Upper lobe of right lung (tissue), 1 donor: Measurements from ENCODE around the gene HIP1. TPM values are rescaled to one million over a fixed set of nuclear protein-coding genes. Genes with fewer than 3 reads are reported as not detected.
"Not testable (repeated sequence)": the region's sequence is repeated elsewhere in the genome, so short reads cannot be mapped to it uniquely, and the experiment has no call there.

Experiments
- ATAC-seq: fragments of 200-7000 bp; cut with Tn5 transposase; one replicate; pipeline ENCODE4 v1.9.1; 2020; ENCODE audit warnings: mild to moderate bottlenecking, moderate library complexity
- DNase-seq: peaks from one replicate; pipeline ENCODE4 v3.0.0-alpha.2; 2020
- H3K27ac ChIP-seq: fragments of 200-600 bp; one replicate; pipeline ENCODE4 v1.8.0; 2022
- H3K27me3 ChIP-seq: fragments of 200-600 bp; one replicate; pipeline ENCODE4 v1.8.0; 2022; ENCODE audit warnings: mild to moderate bottlenecking
- H3K36me3 ChIP-seq: fragments of 200-600 bp; one replicate; pipeline ENCODE4 v1.8.0; 2022
- H3K4me1 ChIP-seq: fragments of 200-600 bp; one replicate; pipeline ENCODE4 v1.8.0; 2022
- H3K4me3 ChIP-seq: fragments of 200-600 bp; one replicate; pipeline ENCODE4 v1.8.0; 2022; ENCODE audit warnings: mild to moderate bottlenecking
- H3K9me3 ChIP-seq: fragments of 200-600 bp; one replicate; pipeline ENCODE4 v1.8.0; 2022
- CTCF ChIP-seq: fragments of 200-600 bp; IDR thresholded peaks from one replicate; pipeline ENCODE4 v1.8.0; 2022; ENCODE audit warnings: antibody characterized with exemption
- intact Hi-C: fragments of 100-400 bp; cut with DNase I; formaldehyde crosslinking; loops from one replicate; pipeline ENCODE4 v1.11.0; 2022
- total RNA-seq: library from RNA; stranded (reverse); fragmentation: NEBNext Ultra II Directional; extraction: Animal tissue kit (Norgen Biotek cat#: 25700); gene quantifications from one replicate; pipeline ENCODE4 v1.2.1, GENCODE V29; 2021
- donor health status: DM: no; HTN: yes; CAD: no; lungs with severe emphysema.

The HIP1 gene
- total RNA-seq, 1 donor from 2014 or later = 86.2 TPM

DNA sequence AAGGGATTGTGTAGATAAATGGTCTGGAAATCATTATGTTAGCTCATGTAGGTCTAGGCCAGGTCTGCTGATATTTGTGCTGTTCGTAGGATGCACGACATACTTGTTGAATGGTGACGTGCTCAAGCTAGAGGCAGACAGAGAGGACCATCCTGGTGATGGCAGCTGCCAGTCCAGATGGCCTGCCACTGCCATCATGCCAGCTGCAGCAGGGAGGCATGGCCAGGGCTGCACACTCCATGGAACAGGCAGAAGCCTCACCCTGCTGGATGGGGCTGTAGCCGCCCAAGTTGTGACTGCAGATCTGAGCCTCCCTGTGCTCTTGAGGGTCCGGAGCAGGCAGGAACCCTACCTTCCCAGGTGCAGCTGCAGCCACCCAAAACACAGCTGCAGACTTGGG lies 166.3 kb downstream of the HIP1 start:
- no peak for TF ChIP-seq CTCF
- no peaks in the 10 kb centered on the region for H3K9me3 ChIP-seq
- H3K36me3 ChIP-seq = peaks cover 62% of the 10 kb centered on the region
- no peak for DNase-seq
- H3K4me1 ChIP-seq = no peaks in the 10 kb centered on the region
- no peak for ATAC-seq
- H3K27ac ChIP-seq = no peak overlapping the region
- intact Hi-C loops = loop anchor here (10.0 kb wide), 1 partner anchor 192 kb away; no protein-coding TSS in a partner anchor
- no peak overlapping the region for H3K4me3 ChIP-seq
- no peaks in the 10 kb centered on the region for H3K27me3 ChIP-seq

DNA sequence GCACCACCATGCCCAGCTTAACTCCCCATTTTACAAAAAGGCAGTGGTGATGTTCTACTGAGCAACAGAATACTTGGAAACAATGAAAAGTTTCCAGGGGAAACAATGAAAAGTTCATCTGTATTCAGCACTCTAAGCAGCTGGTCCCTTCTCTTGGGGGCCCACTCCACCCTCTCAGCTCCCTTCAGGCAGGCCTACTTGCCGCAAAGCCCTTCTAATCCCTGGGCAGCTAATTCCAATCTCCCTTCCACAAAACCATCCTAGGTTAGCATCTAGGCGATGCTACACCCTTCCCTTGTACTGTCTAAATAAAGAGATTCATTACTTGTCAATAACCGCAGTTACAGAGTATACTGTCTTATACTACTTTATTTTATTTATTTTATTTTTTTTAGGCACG lies 167.5 kb downstream of the HIP1 start:
- intact Hi-C loops = loop anchor here (10.0 kb wide), 1 partner anchor 194 kb away; no protein-coding TSS in a partner anchor
- Histone ChIP-seq H3K36me3 (peaks cover 66% of the 10 kb centered on the region), H3K27me3 (no peaks in the 10 kb centered on the region), H3K27ac (no peak overlapping the region), H3K4me3 (no peak overlapping the region), H3K9me3 (no peaks in the 10 kb centered on the region), H3K4me1 (no peaks in the 10 kb centered on the region)
- ATAC-seq (no peak), DNase-seq (no peak)
- TF ChIP-seq CTCF = no peak

- intact Hi-C loops = loop anchor here (10.0 kb wide), 1 partner anchor 195 kb away; no protein-coding TSS in a partner anchor
- Histone ChIP-seq H3K4me1 (peaks cover 12% of the 10 kb centered on the region), H3K27ac (peak overlapping the region; percentile 47), H3K36me3 (peaks cover 63% of the 10 kb centered on the region)
- not testable (repeated sequence) for H3K9me3 ChIP-seq, DNase-seq, H3K4me3 ChIP-seq, H3K27me3 ChIP-seq
- ATAC-seq = peak; percentile 66
Observed at GRCh38 chr7:75569629-75570282, 169.0 kb downstream of the HIP1 start.

- ATAC-seq (no peak), DNase-seq (no peak)
- TF ChIP-seq CTCF = no peak
- intact Hi-C loops = no loop called here
- Histone ChIP-seq H3K27ac (no peak overlapping the region), H3K9me3 (no peaks in the 10 kb centered on the region), H3K27me3 (no peaks in the 10 kb centered on the region), H3K4me1 (peaks cover 13% of the 10 kb centered on the region), H3K36me3 (peaks cover 65% of the 10 kb centered on the region), H3K4me3 (no peak overlapping the region)
Observed at GRCh38 chr7:75567948-75568595, 170.7 kb downstream of the HIP1 start.

GRCh38 chr7:75565132-75565837 lies 173.5 kb downstream of the HIP1 start:
- H3K36me3 ChIP-seq = peaks cover 69% of the 10 kb centered on the region
- no peak for TF ChIP-seq CTCF
- intact Hi-C loops = no loop called here
- peaks cover 13% of the 10 kb centered on the region for H3K4me1 ChIP-seq
- no peak overlapping the region for H3K4me3 ChIP-seq
- no peak for DNase-seq
- ATAC-seq = peak; percentile 62
- H3K27me3 ChIP-seq = no peaks in the 10 kb centered on the region
- no peaks in the 10 kb centered on the region for H3K9me3 ChIP-seq
- H3K27ac ChIP-seq = peak overlapping the region; percentile 34

DNA sequence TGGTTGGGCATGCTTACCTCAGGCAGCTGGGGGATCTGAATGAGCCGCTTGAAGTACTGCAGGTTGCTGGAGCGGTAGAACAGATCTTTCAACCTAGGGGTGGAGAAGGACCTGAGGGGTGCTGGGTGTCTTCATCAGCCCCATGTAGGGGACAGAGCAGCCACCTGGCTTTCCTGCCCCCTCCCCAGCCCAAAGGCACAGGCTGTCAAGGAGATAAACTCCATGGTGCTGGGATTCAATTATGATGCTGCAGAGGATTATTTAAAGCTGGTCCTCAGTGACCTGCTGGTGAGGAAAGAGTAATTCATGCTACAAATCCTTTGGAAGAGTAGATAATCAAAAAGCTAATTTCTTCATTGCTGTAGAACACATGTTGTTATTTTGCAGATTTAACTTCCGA lies 175.6 kb downstream of the HIP1 start:
- intact Hi-C loops = no loop called here
- Histone ChIP-seq H3K4me1 (peaks cover 13% of the 10 kb centered on the region), H3K4me3 (no peak overlapping the region), H3K27me3 (no peaks in the 10 kb centered on the region), H3K27ac (no peak overlapping the region), H3K36me3 (peaks cover 79% of the 10 kb centered on the region), H3K9me3 (no peaks in the 10 kb centered on the region)
- TF ChIP-seq CTCF = no peak
- ATAC-seq = no peak
- no peak for DNase-seq
